GM12801 (cell line): Measurements from ENCODE around the gene MRPS9.

Experiments
- CTCF ChIP-seq: IDR thresholded peaks from one replicate; pipeline ENCODE4 v1.5.1; 2011; ENCODE audit warnings: control low read depth; ENCODE audit not compliant: insufficient read length; ENCODE audit errors: extremely low read depth

The MRPS9 gene

GRCh38 chr2:105080461-105080860 is 42.6 kb downstream of the MRPS9 start:
- TF ChIP-seq CTCF = no peak

GRCh38 chr2:105081006-105081601 is 43.2 kb downstream of the MRPS9 start:
- no peak for TF ChIP-seq CTCF

- no peak for TF ChIP-seq CTCF
These were observed 44.2 kb downstream of the MRPS9 start for GRCh38 chr2:105082107-105082506.

GRCh38 chr2:105085525-105085924 is 47.7 kb downstream of the MRPS9 start:
- TF ChIP-seq CTCF = no peak

- no peak for TF ChIP-seq CTCF
These were observed 49.4 kb downstream of the MRPS9 start for GRCh38 chr2:105087273-105087672.

- TF ChIP-seq CTCF = no peak
These were observed 52.2 kb downstream of the MRPS9 start for GRCh38 chr2:105090091-105090490.

GRCh38 chr2:105092797-105093196 is 54.9 kb downstream of the MRPS9 start:
- no peak for TF ChIP-seq CTCF
